Activated naive CD4-positive, alpha-beta T cell treated with anti-CD3 and anti-CD28 coated beads for 36 hours (primary cell): ENCODE measurements around the gene CCDC87. TPM values are rescaled to one million over a fixed set of nuclear protein-coding genes. Genes with fewer than 3 reads are reported as not detected.
"Not testable (repeated sequence)": the region's sequence is repeated elsewhere in the genome, so short reads cannot be mapped to it uniquely, and the experiment has no call there.

Experiments
- CTCF ChIA-PET: fragments of 350-600 bp; sonication (Branson Sonifier 250); formaldehyde crosslinking; loops from one replicate; lab custom pipeline; 2021; ENCODE audit warnings: antibody characterized with exemption; lab: Charles Lee
- DNase-seq: peaks from one replicate; pipeline ENCODE4 v3.0.0-alpha.2; 2020
- H3K27ac Mint-ChIP-seq: one replicate; pipeline ENCODE4 v1.8.0; 2021; ENCODE audit warnings: mild to moderate bottlenecking, mixed read lengths
- H3K27me3 Mint-ChIP-seq: one replicate; pipeline ENCODE4 v1.8.0; 2021; ENCODE audit warnings: low read depth, mixed read lengths
- H3K36me3 Mint-ChIP-seq: one replicate; pipeline ENCODE4 v1.8.0; 2021; ENCODE audit warnings: low read depth, mixed read lengths
- H3K4me1 Mint-ChIP-seq: one replicate; pipeline ENCODE4 v1.8.0; 2021; ENCODE audit warnings: low read depth, mixed read lengths
- H3K4me3 Mint-ChIP-seq: one replicate; pipeline ENCODE4 v1.8.0; 2021; ENCODE audit warnings: mild to moderate bottlenecking, moderate library complexity, mixed read lengths
- H3K9me3 Mint-ChIP-seq: one replicate; pipeline ENCODE4 v1.8.0; 2021; ENCODE audit warnings: mixed read lengths
- intact Hi-C: fragments of 100-400 bp; cut with micrococcal nuclease; formaldehyde crosslinking; loops from one replicate; pipeline ENCODE4 v1.15.1; 2023
- total RNA-seq, 2 experiments: library from RNA; stranded (reverse); gene quantifications; one replicate each; pipeline ENCODE4 v1.2.3, GENCODE V29; 2021

The CCDC87 gene
- total RNA-seq, 2 experiments from 2014 or later = 0.07 to 0.12 TPM

- Mint-ChIP-seq H3K9me3 (no peaks in the 10 kb centered on the region), H3K36me3 (peaks cover 19% of the 10 kb centered on the region), H3K4me1 (peaks cover 13% of the 10 kb centered on the region), H3K27ac (no peak overlapping the region), H3K4me3 (no peak overlapping the region), H3K27me3 (no peaks in the 10 kb centered on the region)
- CTCF ChIA-PET = interaction anchor here (1.5 kb wide), 1 partner anchor 66 kb away, joined by 4 read pairs; no protein-coding TSS in a partner anchor
- no peak for DNase-seq
- intact Hi-C loops = loop anchor here (10.0 kb wide), 1 partner anchor 342 kb away; the partner anchor contains the start of gene PC
Observed at GRCh38 chr11:66612458-66612857, 19.6 kb upstream of the CCDC87 start.

- intact Hi-C loops = loop anchor here (10.0 kb wide), 1 partner anchor 345 kb away; the partner anchor contains the start of gene PC
- CTCF ChIA-PET = interaction anchor here (0.6 to 1.2 kb wide), 3 partner anchors 19 to 69 kb away, joined by 3 read pairs; no protein-coding TSS in a partner anchor
Observed at GRCh38 chr11:66609721-66610617, 17.1 kb upstream of the CCDC87 start.

GRCh38 chr11:66607126-66607834, 14.4 kb upstream of the CCDC87 start:
- Mint-ChIP-seq H3K27ac (no peak overlapping the region), H3K9me3 (no peaks in the 10 kb centered on the region), H3K4me3 (no peak overlapping the region), H3K36me3 (peaks cover 6% of the 10 kb centered on the region), H3K4me1 (peaks cover 6% of the 10 kb centered on the region), H3K27me3 (no peaks in the 10 kb centered on the region)
- no peak for DNase-seq
- intact Hi-C loops = no loop called here
- CTCF ChIA-PET = no interaction called here

More at GRCh38 chr11:66609721-66610617, 17.1 kb upstream of the CCDC87 start:
- no peaks in the 10 kb centered on the region for H3K9me3 Mint-ChIP-seq
- no peaks in the 10 kb centered on the region for H3K27me3 Mint-ChIP-seq
- peaks cover 4% of the 10 kb centered on the region for H3K36me3 Mint-ChIP-seq
- H3K4me1 Mint-ChIP-seq = peaks cover 6% of the 10 kb centered on the region
- H3K27ac Mint-ChIP-seq = no peak overlapping the region
- no peak overlapping the region for H3K4me3 Mint-ChIP-seq
- no peak for DNase-seq

- intact Hi-C loops, H3K27ac Mint-ChIP-seq, DNase-seq, H3K4me1 Mint-ChIP-seq, CTCF ChIA-PET, H3K36me3 Mint-ChIP-seq, H3K27me3 Mint-ChIP-seq, H3K4me3 Mint-ChIP-seq, H3K9me3 Mint-ChIP-seq: not testable (repeated sequence)
Observed at GRCh38 chr11:66606608-66607007, 13.7 kb upstream of the CCDC87 start.

DNA sequence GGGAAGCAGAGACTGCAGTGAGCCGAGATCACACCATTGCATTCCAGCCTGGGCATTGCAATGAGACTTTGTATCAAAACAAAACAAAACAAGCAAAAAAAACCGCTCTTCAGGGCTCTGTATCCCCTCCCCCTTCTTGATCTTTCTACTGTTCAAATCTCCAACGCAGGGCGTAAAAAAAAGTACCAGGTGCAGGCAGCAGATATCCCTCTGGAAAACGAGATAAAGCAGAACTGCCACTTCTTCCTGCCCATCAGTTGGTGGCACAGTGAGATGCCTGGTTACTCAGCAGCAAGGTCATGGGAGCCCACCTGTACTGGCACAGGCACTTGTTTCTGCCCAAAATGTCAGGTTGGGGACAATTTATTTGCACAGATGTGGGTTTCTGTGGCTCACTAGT, 11.3 kb upstream of the CCDC87 start:
- no peaks in the 10 kb centered on the region for H3K4me1 Mint-ChIP-seq
- peaks cover 9% of the 10 kb centered on the region for H3K36me3 Mint-ChIP-seq
- CTCF ChIA-PET = interaction anchor here (0.5 to 2.0 kb wide), 3 partner anchors 12 to 24 kb away, joined by 3 to 4 read pairs (median 4); partner anchors contain the start of gene CCDC87
- H3K27me3 Mint-ChIP-seq = no peaks in the 10 kb centered on the region
- no peak overlapping the region for H3K4me3 Mint-ChIP-seq
- no peak overlapping the region for H3K27ac Mint-ChIP-seq
- intact Hi-C loops = no loop called here
- no peak for DNase-seq
- no peaks in the 10 kb centered on the region for H3K9me3 Mint-ChIP-seq

DNA sequence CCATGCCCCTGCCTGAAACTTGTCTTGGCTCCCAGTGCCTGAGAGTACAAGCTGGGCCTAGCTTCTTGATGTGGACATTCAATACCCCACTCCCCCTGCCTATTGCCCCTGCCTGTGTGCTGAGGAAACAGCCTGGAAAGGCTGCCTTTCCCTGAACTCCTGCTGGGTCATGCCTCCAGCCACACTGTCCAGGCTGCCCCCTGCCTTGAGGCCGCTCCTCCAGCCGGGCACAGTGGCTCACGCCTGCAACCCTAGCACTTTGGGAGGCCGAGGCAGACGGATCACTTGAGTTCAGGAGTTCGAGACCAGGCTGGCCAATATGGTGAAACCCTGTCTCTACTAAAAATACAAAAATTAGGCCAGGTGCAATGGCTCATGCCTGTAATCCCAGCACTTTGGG, 10.2 kb upstream of the CCDC87 start:
- H3K27ac Mint-ChIP-seq = no peak overlapping the region
- CTCF ChIA-PET = interaction anchor here (0.6 to 1.3 kb wide), 4 partner anchors 11 to 230 kb away, joined by 3 read pairs; no protein-coding TSS in a partner anchor
- no peaks in the 10 kb centered on the region for H3K4me1 Mint-ChIP-seq
- no peaks in the 10 kb centered on the region for H3K9me3 Mint-ChIP-seq
- no peaks in the 10 kb centered on the region for H3K27me3 Mint-ChIP-seq
- no peak for DNase-seq
- intact Hi-C loops = no loop called here
- H3K36me3 Mint-ChIP-seq = peaks cover 7% of the 10 kb centered on the region
- H3K4me3 Mint-ChIP-seq = no peak overlapping the region

DNA sequence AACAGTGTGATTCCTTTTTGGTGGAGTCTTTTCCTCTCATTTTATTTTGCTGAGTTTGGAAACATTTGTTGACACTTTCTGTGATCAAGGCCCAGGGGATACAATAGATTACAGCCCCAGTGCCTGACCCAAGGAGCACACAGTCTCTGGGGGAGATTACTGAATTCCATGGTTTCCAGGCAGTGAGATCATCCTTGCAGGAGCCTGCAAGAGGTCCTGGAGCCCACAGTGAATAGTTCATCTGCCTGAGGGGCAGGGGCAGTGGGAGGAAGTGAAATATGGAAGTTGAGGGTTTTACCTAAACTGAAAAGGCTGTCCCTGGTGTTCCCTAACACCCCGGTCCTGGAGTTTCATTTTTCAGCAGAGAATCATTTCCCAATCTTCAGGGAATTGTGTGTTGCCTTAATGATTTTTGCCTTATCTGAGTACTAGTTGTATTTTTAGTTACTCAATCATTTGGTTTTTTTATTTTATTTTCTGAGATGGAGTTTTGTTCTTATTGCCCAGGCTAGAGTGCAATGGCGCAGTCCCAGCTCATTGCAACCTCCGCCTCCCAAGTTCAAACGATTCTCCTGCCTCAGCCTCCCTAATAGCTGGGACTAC, 7.9 kb upstream of the CCDC87 start:
- CTCF ChIA-PET = no interaction called here

GRCh38 chr11:66600219-66600618, 7.4 kb upstream of the CCDC87 start:
- no peak for DNase-seq
- Mint-ChIP-seq H3K27ac (no peak overlapping the region), H3K4me3 (no peak overlapping the region), H3K27me3 (no peaks in the 10 kb centered on the region), H3K4me1 (peaks cover 9% of the 10 kb centered on the region), H3K9me3 (no peaks in the 10 kb centered on the region), H3K36me3 (peaks cover 7% of the 10 kb centered on the region)
- CTCF ChIA-PET = interaction anchor here (0.6 kb wide), 1 partner anchor 20 kb away, joined by 3 read pairs; no protein-coding TSS in a partner anchor
- intact Hi-C loops = no loop called here

More for the DNA sequence above, 7.9 kb upstream of the CCDC87 start:
- Mint-ChIP-seq H3K27me3 (no peaks in the 10 kb centered on the region), H3K4me1 (peaks cover 4% of the 10 kb centered on the region), H3K27ac (no peak overlapping the region), H3K9me3 (no peaks in the 10 kb centered on the region), H3K4me3 (no peak overlapping the region), H3K36me3 (peaks cover 7% of the 10 kb centered on the region)
- intact Hi-C loops = no loop called here
- no peak for DNase-seq

DNA sequence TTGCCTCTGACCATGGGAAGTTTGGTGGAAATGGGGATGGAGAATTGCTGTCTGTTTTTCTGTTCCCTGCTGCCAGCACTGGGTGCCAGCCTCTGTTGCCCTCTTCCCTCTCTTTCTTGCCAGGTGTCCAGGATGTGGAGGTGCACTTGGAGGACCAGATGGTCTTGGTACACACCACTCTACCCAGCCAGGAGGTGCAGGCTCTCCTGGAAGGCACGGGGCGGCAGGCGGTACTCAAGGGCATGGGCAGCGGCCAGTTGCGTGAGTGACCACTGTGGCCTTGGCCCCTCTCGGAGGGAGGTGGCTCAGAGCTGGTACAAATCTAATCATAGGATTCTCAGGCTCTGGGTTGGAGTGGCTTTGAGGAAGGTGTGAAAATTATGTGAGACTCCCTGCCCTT, 6.1 kb upstream of the CCDC87 start:
- intact Hi-C loops = no loop called here
- H3K27me3 Mint-ChIP-seq = no peaks in the 10 kb centered on the region
- H3K4me1 Mint-ChIP-seq = peaks cover 16% of the 10 kb centered on the region
- CTCF ChIA-PET = interaction anchor here (0.6 kb wide), 1 partner anchor 406 kb away, joined by 7 read pairs; no protein-coding TSS in a partner anchor
- H3K27ac Mint-ChIP-seq = no peak overlapping the region
- no peak for DNase-seq
- H3K9me3 Mint-ChIP-seq = no peaks in the 10 kb centered on the region
- H3K36me3 Mint-ChIP-seq = peaks cover 5% of the 10 kb centered on the region
- no peak overlapping the region for H3K4me3 Mint-ChIP-seq

GRCh38 chr11:66595245-66595904, 2.5 kb upstream of the CCDC87 start:
- H3K27me3 Mint-ChIP-seq = no peaks in the 10 kb centered on the region
- peaks cover 5% of the 10 kb centered on the region for H3K36me3 Mint-ChIP-seq
- intact Hi-C loops = no loop called here
- H3K27ac Mint-ChIP-seq = peak overlapping the region; percentile 48
- peaks cover 30% of the 10 kb centered on the region for H3K4me1 Mint-ChIP-seq
- H3K9me3 Mint-ChIP-seq = no peaks in the 10 kb centered on the region
- CTCF ChIA-PET = interaction anchor here (0.7 to 1.5 kb wide), 3 partner anchors 16 to 49 kb away, joined by 3 to 5 read pairs (median 4); partner anchors contain the start of gene ACTN3
- DNase-seq = peak; percentile 11
- H3K4me3 Mint-ChIP-seq = peak overlapping the region; percentile 57

DNA sequence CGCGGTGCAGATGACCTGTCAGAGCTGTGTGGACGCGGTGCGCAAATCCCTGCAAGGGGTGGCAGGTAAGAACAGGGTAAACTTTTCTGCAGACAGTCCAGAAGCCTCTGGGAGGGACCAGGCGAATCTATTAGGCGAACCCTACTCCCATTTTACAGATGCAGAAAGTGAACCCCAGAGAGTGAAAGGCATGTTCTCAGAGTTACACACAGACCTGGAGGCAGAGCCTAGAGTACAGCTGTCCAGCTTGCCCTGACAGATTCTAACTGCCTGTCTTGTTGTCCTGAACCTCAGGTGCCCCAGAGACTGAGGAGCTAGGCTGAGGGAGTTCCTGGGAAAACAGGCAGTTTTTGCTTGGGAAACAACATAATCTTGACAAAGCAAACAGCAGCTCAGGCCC, 787 bp upstream of the CCDC87 start:
- Mint-ChIP-seq H3K36me3 (peaks cover 5% of the 10 kb centered on the region), H3K4me3 (peak overlapping the region; percentile 100), H3K4me1 (peaks cover 30% of the 10 kb centered on the region), H3K9me3 (no peaks in the 10 kb centered on the region), H3K27me3 (no peaks in the 10 kb centered on the region), H3K27ac (peak overlapping the region; percentile 98)
- intact Hi-C loops = loop anchor here (1.0 kb wide), 3 partner anchors 23 to 85 kb away; partner anchors contain the start of genes RBM14 and RBM4
- DNase-seq = no peak
- CTCF ChIA-PET = interaction anchor here (1.0 to 1.6 kb wide), 3 partner anchors 84 to 100 kb away, joined by 3 to 4 read pairs (median 3); partner anchors contain the start of gene RBM4B
